GM12878 (cell line): ENCODE measurements around the gene HACD4. TPM values are rescaled to one million over a fixed set of nuclear protein-coding genes. Genes with fewer than 3 reads are reported as not detected.

Source experiments
- ATAC-seq: fragments of 200-7000 bp; cut with Tn5 transposase; 3 replicates; pipeline ENCODE4 v1.9.1; 2020; ENCODE audit warnings: mild to moderate bottlenecking, moderate library complexity
- BruUV-seq: library from RNA; stranded (reverse); fragments of 400-500 nt; replicated peaks from 2 replicates; lab custom pipeline; 2021; lab: Mats Ljungman, UMichigan
- CTCF ChIA-PET: fragments of 300-600 bp; sonication (Branson Sonifier 250); formaldehyde crosslinking; extraction: SDS; loops from one replicate; lab custom pipeline; 2021; ENCODE audit warnings: inconsistent platforms; lab: Yijun Ruan, JAX
- POLR2A ChIA-PET: fragments of 350-600 bp; formaldehyde crosslinking; extraction: SDS; loops from one replicate; lab custom pipeline; 2021; ENCODE audit warnings: inconsistent platforms; lab: Charles Lee
- RAD21 ChIA-PET: fragments of 300-600 bp; sonication (Branson Sonifier 250); formaldehyde crosslinking; loops from one replicate; lab custom pipeline; 2023; ENCODE audit warnings: antibody characterized with exemption; ENCODE audit not compliant: unreplicated experiment; lab: Charles Lee
- SMC1A ChIA-PET: fragments of 300-600 bp; sonication (Branson Sonifier 250); formaldehyde crosslinking; loops from one replicate; lab custom pipeline; 2023; ENCODE audit not compliant: unreplicated experiment, uncharacterized antibody; lab: Charles Lee
- DNase-seq: peaks from one replicate; pipeline ENCODE4 v3.0.0-alpha.2; 2011; ENCODE audit warnings: low read depth, low spot score
- FAIRE-seq: peaks from 3 replicates; lab custom pipeline; 2011; peaks lifted over from hg19 to GRCh38; lab: Jason Lieb, UNC
- H2AFZ ChIP-seq: 2 replicates; pipeline ENCODE4 v1.6.0; 2011; ENCODE audit warnings: low read depth, low read length, control low read depth; ENCODE audit not compliant: control insufficient read depth
- H3K27ac ChIP-seq: 2 replicates; pipeline ENCODE4 v1.5.1; 2011; ENCODE audit warnings: control low read depth; ENCODE audit not compliant: control insufficient read depth, insufficient read depth
- H3K27me3 ChIP-seq, 2 experiments: replicated peaks in 1 of 2; 2 replicates each; pipeline versions ENCODE4 v1.6.0 to v1.6.1; 2011; ENCODE audit warnings: low read length in 1 of 2; ENCODE audit not compliant: control insufficient read depth in 2 of 2, insufficient read depth in 2 of 2
- H3K36me3 ChIP-seq, 2 experiments: 2 replicates each; pipeline ENCODE4 v1.5.1; 2011; ENCODE audit warnings: low read length in 1 of 2; ENCODE audit not compliant: control insufficient read depth in 2 of 2, insufficient read depth in 2 of 2
- H3K4me1 ChIP-seq: 2 replicates; pipeline ENCODE4 v1.6.1; 2011; ENCODE audit warnings: mild to moderate bottlenecking, low read length, moderate library complexity, mixed read lengths; ENCODE audit not compliant: control insufficient read depth, insufficient read depth
- H3K4me2 ChIP-seq: 2 replicates; pipeline ENCODE4 v1.6.0; 2011; ENCODE audit warnings: control low read depth; ENCODE audit not compliant: control insufficient read depth, insufficient read depth
- H3K4me3 ChIP-seq: fragments of 200-600 bp; sonication (generic); 2 replicates; pipeline ENCODE4 v1.5.1; 2016
- H3K79me2 ChIP-seq: 2 replicates; pipeline ENCODE4 v1.6.0; 2011; ENCODE audit warnings: low read length; ENCODE audit not compliant: control insufficient read depth, insufficient read depth
- H3K9ac ChIP-seq: 2 replicates; pipeline ENCODE4 v1.8.0; 2011; ENCODE audit warnings: low read length, control low read depth, mixed read lengths; ENCODE audit not compliant: control insufficient read depth, insufficient read depth
- H3K9me3 ChIP-seq: replicated peaks from 3 replicates; pipeline ENCODE4 v1.5.1; 2011; ENCODE audit warnings: mild to moderate bottlenecking, low read length; ENCODE audit not compliant: control insufficient read depth, insufficient read depth
- H4K20me1 ChIP-seq: 2 replicates; pipeline ENCODE4 v1.6.0; 2011; ENCODE audit not compliant: control insufficient read depth, insufficient read depth
- DPF2 ChIP-seq: fragments of 450-650 bp; IDR thresholded peaks from 2 replicates; pipeline ENCODE4 v1.6.1; 2017; ENCODE audit warnings: mild to moderate bottlenecking
- IRF4 ChIP-seq: IDR thresholded peaks from 2 replicates; pipeline ENCODE4 v1.6.1; 2011; ENCODE audit warnings: low read depth, low read length
- KDM1A ChIP-seq: fragments of 200-600 bp; sonication (generic); IDR thresholded peaks from 2 replicates; pipeline ENCODE4 v1.6.1; 2016; ENCODE audit warnings: borderline replicate concordance
- MYC ChIP-seq: IDR thresholded peaks from 2 replicates; pipeline ENCODE4 v1.6.1; 2011; ENCODE audit warnings: mild to moderate bottlenecking, low read length, moderate library complexity, inconsistent platforms; ENCODE audit not compliant: insufficient read depth, insufficient replicate concordance, insufficient read length, severe bottlenecking
- POLR2AphosphoS5 ChIP-seq: IDR thresholded peaks from 2 replicates; pipeline ENCODE4 v1.6.1; 2011; ENCODE audit warnings: mild to moderate bottlenecking, low read length, inconsistent platforms
- POU2F2 ChIP-seq: IDR thresholded peaks from 3 replicates; pipeline ENCODE4 v1.6.1; 2011; ENCODE audit warnings: low read depth, mild to moderate bottlenecking, low read length, borderline replicate concordance
- SPI1 ChIP-seq: IDR thresholded peaks from 2 replicates; pipeline ENCODE4 v1.6.1; 2011; ENCODE audit warnings: low read depth, mild to moderate bottlenecking, low read length, moderate library complexity, borderline replicate concordance; ENCODE audit not compliant: insufficient read depth
- WGBS: methylation state at CpG from one replicate; pipeline ENCODE4 v1.1.6; 2016; ENCODE audit warnings: low lambda C conversion rate; ENCODE audit not compliant: insufficient replicate concordance, insufficient coverage; ENCODE audit errors: missing lambda C conversion rate; 5-methylcytosine and 5-hydroxymethylcytosine counted together
- in situ Hi-C: fragments of 300-500 bp; cut with MboI; formaldehyde crosslinking; loops from 9 replicates; pipeline ENCODE4 v1.14.3; 2018; ENCODE audit warnings: mixed read lengths
- intact Hi-C: fragments of 100-400 bp; cut with micrococcal nuclease; formaldehyde crosslinking; loops from one replicate; pipeline ENCODE4 v1.14.2; 2022; ENCODE audit not compliant: unreplicated experiment
- polyA plus RNA-seq, 11 experiments: library from polyadenylated mRNA; depleted of rRNA in 4 of 11; unstranded in 6 of 11; stranded (reverse) in 5 of 11; fragments of >200 nt; fragmentation: Nextera tagmentation in 4 of 11; fragmentation: Illumina TruSeq in 1 of 11; extraction: Ambion mirVana in 4 of 11; extraction: Trizol in 1 of 11; gene quantifications; 1 replicate in 1 of 11; 2 replicates in 10 of 11; pipeline versions ENCODE4 v1.2.1 to v1.2.3, GENCODE V29; 2011 to 2016; ENCODE audit warnings: inconsistent platforms in 2 of 11, missing spikeins in 2 of 11, low read depth in 1 of 11
- total RNA-seq, 4 experiments: library from RNA; depleted of rRNA in 3 of 4; stranded (reverse); fragments of >200 nt in 3 of 4; fragmentation: Illumina TruSeq in 1 of 4; extraction: Trizol in 1 of 4; gene quantifications; 2 replicates each; pipeline versions ENCODE4 v1.2.1 to v1.2.3, GENCODE V29; 2013 to 2021
- TF ChIP-seq, protein P1 (sequence below): fragments of 450-650 bp; IDR thresholded peaks from 2 replicates; pipeline ENCODE4 v1.6.1; 2017; ENCODE audit warnings: low read depth, mild to moderate bottlenecking, moderate library complexity
- TF ChIP-seq, protein P2 (sequence below): IDR thresholded peaks from 2 replicates; pipeline ENCODE4 v1.6.1; 2011; ENCODE audit warnings: borderline replicate concordance, low read depth, mild to moderate bottlenecking, moderate library complexity, low read length; ENCODE audit not compliant: insufficient read depth, poor library complexity, severe bottlenecking
- TF ChIP-seq, protein P3 (sequence below): fragments of 450-650 bp; IDR thresholded peaks from 2 replicates; pipeline ENCODE4 v1.6.1; 2018; ENCODE audit warnings: mild to moderate bottlenecking, low read depth, moderate library complexity; ENCODE audit not compliant: partially characterized antibody

HACD4 gene
- total and polyA plus RNA-seq, 10 of the 15 experiments (the other 5 are each of a cell fraction or from before 2014, with no cell fraction given), result 3.2 to 7.6 (median 5.7) TPM

DNA sequence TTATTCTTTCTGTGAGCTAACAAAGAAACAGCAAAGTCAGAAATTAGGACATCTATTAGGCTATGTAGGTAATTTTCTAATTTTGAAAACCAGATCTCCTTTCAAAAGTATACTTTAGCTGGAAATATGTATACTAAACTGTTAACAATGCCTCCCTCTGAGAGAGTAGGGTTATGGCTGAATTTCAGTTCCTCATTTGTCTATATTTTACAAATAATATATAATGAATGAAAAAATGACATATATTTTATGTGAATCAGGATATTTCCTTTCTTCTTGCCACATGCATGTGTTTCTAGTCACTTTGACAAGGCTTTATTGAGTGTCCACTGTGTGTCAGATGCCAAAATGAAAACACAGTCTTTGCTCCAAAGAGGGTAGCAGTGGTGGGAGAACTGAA, 15.4 kb downstream of the HACD4 start:
- Histone ChIP-seq H3K36me3 (peaks cover 0 to 5% of the 10 kb centered on the region in 2 experiments; a peak in 3 of 4 replicates), H3K79me2 (no peaks in the 10 kb centered on the region), H3K9ac (no peak overlapping the region), H3K4me2 (no peak overlapping the region), H2AFZ (no peak overlapping the region), H3K27ac (no peak overlapping the region), H3K4me3 (no peak overlapping the region), H3K4me1 (no peaks in the 10 kb centered on the region), H3K27me3 (no peaks in the 10 kb centered on the region), H4K20me1 (no peaks in the 10 kb centered on the region), H3K9me3 (no peaks in the 10 kb centered on the region)
- DNase-seq (no peak), ATAC-seq (peak; percentile 83), FAIRE-seq (peak; percentile 68)
- no TSS peak for BruUV-seq
- TF ChIP-seq SPI1, result peak; percentile 78
- TF ChIP-seq POU2F2, result no peak
- SMC1A ChIA-PET, result interaction anchor here (1.0 kb wide), 1 partner anchor 12 kb away, joined by 3 read pairs; no protein-coding TSS in a partner anchor
- CTCF ChIA-PET, result interaction anchor here (0.7 to 1.1 kb wide), 2 partner anchors 9 to 75 kb away, joined by 3 read pairs; no protein-coding TSS in a partner anchor
- POLR2A ChIA-PET, result no interaction called here
- intact Hi-C loops (loop anchor here (2.0 kb wide), 1 partner anchor 15 kb away; the partner anchor contains the start of gene HACD4), in situ Hi-C loops (no loop called here)
- RAD21 ChIA-PET, result no interaction called here

DNA sequence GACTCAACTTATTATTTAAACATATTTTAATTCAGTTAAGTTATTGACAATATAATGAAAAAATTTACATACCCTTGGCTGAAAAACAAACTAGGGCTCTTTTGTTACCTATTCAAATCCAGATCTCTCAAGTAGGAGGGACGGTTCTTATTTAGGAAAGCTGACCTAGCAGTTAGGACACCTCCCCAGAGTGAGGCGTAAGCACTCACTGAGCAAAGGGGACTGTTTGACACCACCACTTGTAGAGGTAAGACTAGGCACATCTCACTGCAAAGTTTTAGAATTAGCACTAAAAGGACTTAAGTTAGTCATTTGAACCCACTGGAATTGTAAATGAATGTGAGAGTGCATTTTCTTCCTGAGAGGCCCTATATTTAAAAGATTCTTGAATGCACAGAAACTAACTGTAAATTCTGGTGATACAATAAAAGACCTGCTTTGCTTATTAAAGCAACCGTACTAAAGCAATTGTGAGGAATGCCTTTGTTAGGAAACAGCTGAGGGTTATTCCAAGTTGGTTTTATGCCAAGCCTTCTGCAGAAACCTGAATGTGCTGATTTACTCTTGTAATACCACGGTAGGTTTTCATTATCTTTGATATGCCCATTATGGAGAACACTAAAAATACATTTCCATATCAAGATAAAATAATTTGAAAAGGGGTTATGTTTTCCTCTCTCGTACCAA, 16.2 kb downstream of the HACD4 start:
- Histone ChIP-seq H3K79me2 (no peaks in the 10 kb centered on the region), H2AFZ (no peak overlapping the region), H3K9me3 (no peaks in the 10 kb centered on the region), H3K4me2 (no peak overlapping the region), H3K4me1 (no peaks in the 10 kb centered on the region), H3K4me3 (no peak overlapping the region), H3K27ac (no peak overlapping the region), H4K20me1 (no peaks in the 10 kb centered on the region), H3K36me3 (peaks cover 0 to 9% of the 10 kb centered on the region in 2 experiments; a peak in 3 of 4 replicates), H3K9ac (no peak overlapping the region), H3K27me3 (no peaks in the 10 kb centered on the region)
- in situ Hi-C loops, result no loop called here
- no peak for FAIRE-seq
- 90% methylated on average over 5 of the region's 5 CpGs for WGBS
- TF ChIP-seq MYC, result no peak
- TF ChIP-seq, protein P1, sequence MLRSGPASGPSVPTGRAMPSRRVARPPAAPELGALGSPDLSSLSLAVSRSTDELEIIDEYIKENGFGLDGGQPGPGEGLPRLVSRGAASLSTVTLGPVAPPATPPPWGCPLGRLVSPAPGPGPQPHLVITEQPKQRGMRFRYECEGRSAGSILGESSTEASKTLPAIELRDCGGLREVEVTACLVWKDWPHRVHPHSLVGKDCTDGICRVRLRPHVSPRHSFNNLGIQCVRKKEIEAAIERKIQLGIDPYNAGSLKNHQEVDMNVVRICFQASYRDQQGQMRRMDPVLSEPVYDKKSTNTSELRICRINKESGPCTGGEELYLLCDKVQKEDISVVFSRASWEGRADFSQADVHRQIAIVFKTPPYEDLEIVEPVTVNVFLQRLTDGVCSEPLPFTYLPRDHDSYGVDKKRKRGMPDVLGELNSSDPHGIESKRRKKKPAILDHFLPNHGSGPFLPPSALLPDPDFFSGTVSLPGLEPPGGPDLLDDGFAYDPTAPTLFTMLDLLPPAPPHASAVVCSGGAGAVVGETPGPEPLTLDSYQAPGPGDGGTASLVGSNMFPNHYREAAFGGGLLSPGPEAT, result no peak
- TF ChIP-seq KDM1A, result no peak
- TF ChIP-seq IRF4, result no peak
- TF ChIP-seq POLR2AphosphoS5, result no peak
- TF ChIP-seq, protein P2, sequence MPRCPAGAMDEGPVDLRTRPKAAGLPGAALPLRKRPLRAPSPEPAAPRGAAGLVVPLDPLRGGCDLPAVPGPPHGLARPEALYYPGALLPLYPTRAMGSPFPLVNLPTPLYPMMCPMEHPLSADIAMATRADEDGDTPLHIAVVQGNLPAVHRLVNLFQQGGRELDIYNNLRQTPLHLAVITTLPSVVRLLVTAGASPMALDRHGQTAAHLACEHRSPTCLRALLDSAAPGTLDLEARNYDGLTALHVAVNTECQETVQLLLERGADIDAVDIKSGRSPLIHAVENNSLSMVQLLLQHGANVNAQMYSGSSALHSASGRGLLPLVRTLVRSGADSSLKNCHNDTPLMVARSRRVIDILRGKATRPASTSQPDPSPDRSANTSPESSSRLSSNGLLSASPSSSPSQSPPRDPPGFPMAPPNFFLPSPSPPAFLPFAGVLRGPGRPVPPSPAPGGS, result no peak
- TF ChIP-seq DPF2, result no peak
- TF ChIP-seq, protein P3, sequence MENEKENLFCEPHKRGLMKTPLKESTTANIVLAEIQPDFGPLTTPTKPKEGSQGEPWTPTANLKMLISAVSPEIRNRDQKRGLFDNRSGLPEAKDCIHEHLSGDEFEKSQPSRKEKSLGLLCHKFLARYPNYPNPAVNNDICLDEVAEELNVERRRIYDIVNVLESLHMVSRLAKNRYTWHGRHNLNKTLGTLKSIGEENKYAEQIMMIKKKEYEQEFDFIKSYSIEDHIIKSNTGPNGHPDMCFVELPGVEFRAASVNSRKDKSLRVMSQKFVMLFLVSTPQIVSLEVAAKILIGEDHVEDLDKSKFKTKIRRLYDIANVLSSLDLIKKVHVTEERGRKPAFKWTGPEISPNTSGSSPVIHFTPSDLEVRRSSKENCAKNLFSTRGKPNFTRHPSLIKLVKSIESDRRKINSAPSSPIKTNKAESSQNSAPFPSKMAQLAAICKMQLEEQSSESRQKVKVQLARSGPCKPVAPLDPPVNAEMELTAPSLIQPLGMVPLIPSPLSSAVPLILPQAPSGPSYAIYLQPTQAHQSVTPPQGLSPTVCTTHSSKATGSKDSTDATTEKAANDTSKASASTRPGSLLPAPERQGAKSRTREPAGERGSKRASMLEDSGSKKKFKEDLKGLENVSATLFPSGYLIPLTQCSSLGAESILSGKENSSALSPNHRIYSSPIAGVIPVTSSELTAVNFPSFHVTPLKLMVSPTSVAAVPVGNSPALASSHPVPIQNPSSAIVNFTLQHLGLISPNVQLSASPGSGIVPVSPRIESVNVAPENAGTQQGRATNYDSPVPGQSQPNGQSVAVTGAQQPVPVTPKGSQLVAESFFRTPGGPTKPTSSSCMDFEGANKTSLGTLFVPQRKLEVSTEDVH, result no peak
- DNase-seq, result no peak
- RAD21 ChIA-PET, result no interaction called here
- POLR2A ChIA-PET, result no interaction called here
- SMC1A ChIA-PET, result interaction anchor here (1.0 kb wide), 1 partner anchor 12 kb away, joined by 3 read pairs; no protein-coding TSS in a partner anchor
- CTCF ChIA-PET, result interaction anchor here (0.7 kb wide), 1 partner anchor 75 kb away, joined by 3 read pairs; no protein-coding TSS in a partner anchor
- ATAC-seq, result no peak
- BruUV-seq, result no TSS peak
- intact Hi-C loops, result loop anchor here (2.0 kb wide), 1 partner anchor 16 kb away; the partner anchor contains the start of gene HACD4
